Measurements from ENCODE around the gene LRRN3.

LRRN3 gene

DNA sequence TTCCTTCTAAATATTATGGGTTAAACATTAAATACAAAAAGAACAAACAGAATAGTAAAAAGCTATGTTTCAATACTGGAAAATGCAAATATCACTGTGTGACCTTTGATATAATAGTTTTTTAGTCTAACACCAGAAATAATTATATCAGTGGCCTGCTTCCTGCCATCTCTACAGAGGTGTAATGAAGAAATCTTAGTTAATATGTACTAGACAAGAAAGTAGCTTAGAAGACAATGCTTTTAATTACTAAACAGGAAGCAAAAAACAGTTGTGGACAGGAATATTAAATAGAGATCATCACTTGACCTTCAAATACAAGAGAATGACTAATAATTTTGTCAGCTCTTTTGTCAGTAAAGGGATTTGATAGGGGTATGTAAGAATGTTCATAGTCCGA lies 47.4 kb upstream of the LRRN3 start:
- Histone ChIP-seq H3K27ac (ENCODE audit: low read length) (no peak overlapping the region), H3K9me3 (replicated peaks; ENCODE audit: insufficient read depth, low read length) (no peaks in the 10 kb centered on the region), H3K4me2 (ENCODE audit: low read depth, low read length) (no peak overlapping the region), H3K9me2 (replicated peaks; ENCODE audit: insufficient read depth, low read length) (no peaks in the 10 kb centered on the region), H3K4me1 (ENCODE audit: low read length) (no peaks in the 10 kb centered on the region), H3K27me3 (replicated peaks; ENCODE audit: insufficient read depth, low read length) (no peaks in the 10 kb centered on the region), H3F3A (ENCODE audit: insufficient read depth, low read length) (no peaks in the 10 kb centered on the region), H2AFZ (ENCODE audit: low read length) (no peak overlapping the region), H3K9ac (ENCODE audit: low read length) (no peak overlapping the region), H3K4me3 (ENCODE audit: low read length) (no peak overlapping the region), H4K20me1 (ENCODE audit: insufficient read depth, low read length) (no peaks in the 10 kb centered on the region), H3K79me2 (ENCODE audit: low read length) (no peaks in the 10 kb centered on the region), H3K36me3 (replicated peaks; ENCODE audit: insufficient read depth, low read length) (no peaks in the 10 kb centered on the region)
- TF ChIP-seq EZH2 (optimal IDR thresholded peaks at IDR 0.05; ENCODE audit: low read depth, low read length) (no peak), EZH2phosphoT487 (IDR thresholded peaks at IDR 0.05; ENCODE audit: low read length) (no peak), CTCF (IDR thresholded peaks at IDR 0.05; ENCODE audit: low read length) (no peak)
- no peak for DNase-seq

- H3K27me3 ChIP-seq (replicated peaks; ENCODE audit: insufficient read depth, low read length): no peaks in the 10 kb centered on the region
- no peaks in the 10 kb centered on the region for H3F3A ChIP-seq (ENCODE audit: insufficient read depth, low read length)
- H3K4me3 ChIP-seq (ENCODE audit: low read length): no peak overlapping the region
- no peaks in the 10 kb centered on the region for H3K9me3 ChIP-seq (replicated peaks; ENCODE audit: insufficient read depth, low read length)
- H3K4me1 ChIP-seq (ENCODE audit: low read length): no peaks in the 10 kb centered on the region
- DNase-seq: no peak
- H3K79me2 ChIP-seq (ENCODE audit: low read length): no peaks in the 10 kb centered on the region
- H3K36me3 ChIP-seq (replicated peaks; ENCODE audit: insufficient read depth, low read length): no peaks in the 10 kb centered on the region
- TF ChIP-seq EZH2 (optimal IDR thresholded peaks at IDR 0.05; ENCODE audit: low read depth, low read length): no peak
- no peak for TF ChIP-seq CTCF (IDR thresholded peaks at IDR 0.05; ENCODE audit: low read length)
- TF ChIP-seq EZH2phosphoT487 (IDR thresholded peaks at IDR 0.05; ENCODE audit: low read length): no peak
- H3K9me2 ChIP-seq (replicated peaks; ENCODE audit: insufficient read depth, low read length): no peaks in the 10 kb centered on the region
- no peak overlapping the region for H3K27ac ChIP-seq (ENCODE audit: low read length)
- no peak overlapping the region for H3K4me2 ChIP-seq (ENCODE audit: low read depth, low read length)
- no peaks in the 10 kb centered on the region for H4K20me1 ChIP-seq (ENCODE audit: insufficient read depth, low read length)
- no peak overlapping the region for H3K9ac ChIP-seq (ENCODE audit: low read length)
- H2AFZ ChIP-seq (ENCODE audit: low read length): no peak overlapping the region
Observed at GRCh38 chr7:111045449-111045848, 45.5 kb upstream of the LRRN3 start.

GRCh38 chr7:111047595-111047994 lies 43.3 kb upstream of the LRRN3 start:
- Histone ChIP-seq H3K4me2 (ENCODE audit: low read depth, low read length) (no peak overlapping the region), H3K4me3 (ENCODE audit: low read length) (no peak overlapping the region), H3K79me2 (ENCODE audit: low read length) (no peaks in the 10 kb centered on the region), H3K9ac (ENCODE audit: low read length) (no peak overlapping the region), H3F3A (ENCODE audit: insufficient read depth, low read length) (no peaks in the 10 kb centered on the region), H3K36me3 (replicated peaks; ENCODE audit: insufficient read depth, low read length) (no peaks in the 10 kb centered on the region), H3K27me3 (replicated peaks; ENCODE audit: insufficient read depth, low read length) (no peaks in the 10 kb centered on the region), H3K9me2 (replicated peaks; ENCODE audit: insufficient read depth, low read length) (no peaks in the 10 kb centered on the region), H4K20me1 (ENCODE audit: insufficient read depth, low read length) (no peaks in the 10 kb centered on the region), H3K27ac (ENCODE audit: low read length) (no peak overlapping the region), H2AFZ (ENCODE audit: low read length) (no peak overlapping the region), H3K4me1 (ENCODE audit: low read length) (no peaks in the 10 kb centered on the region), H3K9me3 (replicated peaks; ENCODE audit: insufficient read depth, low read length) (no peaks in the 10 kb centered on the region)
- TF ChIP-seq CTCF (IDR thresholded peaks at IDR 0.05; ENCODE audit: low read length): no peak
- TF ChIP-seq EZH2phosphoT487 (IDR thresholded peaks at IDR 0.05; ENCODE audit: low read length): no peak
- no peak for TF ChIP-seq EZH2 (optimal IDR thresholded peaks at IDR 0.05; ENCODE audit: low read depth, low read length)
- DNase-seq: no peak
